Measurements from ENCODE around the gene SIGLEC15.
"Not testable (repeated sequence)": the region's sequence is repeated elsewhere in the genome, so short reads cannot be mapped to it uniquely, and the experiment has no call there.

Gene SIGLEC15

GRCh38 chr18:45826084-45826483 lies 609 bp downstream of the SIGLEC15 start:
- H3K27ac ChIP-seq: no peak overlapping the region
- TF ChIP-seq CTCF (conservative IDR thresholded peaks at IDR 0.05): no peak

GRCh38 chr18:45826716-45827115 lies 1.2 kb downstream of the SIGLEC15 start:
- H3K27ac ChIP-seq: not testable (repeated sequence)

- TF ChIP-seq CTCF (conservative IDR thresholded peaks at IDR 0.05): no peak
- no peak overlapping the region for H3K27ac ChIP-seq
These were observed 3.7 kb downstream of the SIGLEC15 start for GRCh38 chr18:45828917-45829811.

GRCh38 chr18:45829855-45830254 lies 4.4 kb downstream of the SIGLEC15 start:
- no peak for TF ChIP-seq CTCF (conservative IDR thresholded peaks at IDR 0.05)
- no peak overlapping the region for H3K27ac ChIP-seq

GRCh38 chr18:45830917-45831316 lies 5.4 kb downstream of the SIGLEC15 start:
- no peak for TF ChIP-seq CTCF (conservative IDR thresholded peaks at IDR 0.05)
- no peak overlapping the region for H3K27ac ChIP-seq

- no peak for TF ChIP-seq CTCF (conservative IDR thresholded peaks at IDR 0.05)
- H3K27ac ChIP-seq: peak overlapping the region; percentile 23; the same call in 1 of the 2 replicates
These were observed 8.4 kb downstream of the SIGLEC15 start for GRCh38 chr18:45833846-45834245.

GRCh38 chr18:45834306-45834705 lies 8.8 kb downstream of the SIGLEC15 start:
- TF ChIP-seq CTCF (conservative IDR thresholded peaks at IDR 0.05): no peak
- peak overlapping the region; percentile 23; the same call in 1 of the 2 replicates for H3K27ac ChIP-seq

- H3K27ac ChIP-seq: peak overlapping the region; percentile 23; the same call in 1 of the 2 replicates
- TF ChIP-seq CTCF (conservative IDR thresholded peaks at IDR 0.05): no peak
These were observed 9.7 kb downstream of the SIGLEC15 start for GRCh38 chr18:45835057-45835636.

Data from VCaP (cell line).